HG02588 (cell line): Measurements from ENCODE around the gene CCDC28B.

Source experiments
- ATAC-seq: cut with Tn5 transposase; IDR thresholded peaks from one replicate; pipeline ENCODE4 v1.9.1; 2021; ENCODE audit warnings: mild to moderate bottlenecking, moderate library complexity; ENCODE audit not compliant: unreplicated experiment

The CCDC28B gene

DNA sequence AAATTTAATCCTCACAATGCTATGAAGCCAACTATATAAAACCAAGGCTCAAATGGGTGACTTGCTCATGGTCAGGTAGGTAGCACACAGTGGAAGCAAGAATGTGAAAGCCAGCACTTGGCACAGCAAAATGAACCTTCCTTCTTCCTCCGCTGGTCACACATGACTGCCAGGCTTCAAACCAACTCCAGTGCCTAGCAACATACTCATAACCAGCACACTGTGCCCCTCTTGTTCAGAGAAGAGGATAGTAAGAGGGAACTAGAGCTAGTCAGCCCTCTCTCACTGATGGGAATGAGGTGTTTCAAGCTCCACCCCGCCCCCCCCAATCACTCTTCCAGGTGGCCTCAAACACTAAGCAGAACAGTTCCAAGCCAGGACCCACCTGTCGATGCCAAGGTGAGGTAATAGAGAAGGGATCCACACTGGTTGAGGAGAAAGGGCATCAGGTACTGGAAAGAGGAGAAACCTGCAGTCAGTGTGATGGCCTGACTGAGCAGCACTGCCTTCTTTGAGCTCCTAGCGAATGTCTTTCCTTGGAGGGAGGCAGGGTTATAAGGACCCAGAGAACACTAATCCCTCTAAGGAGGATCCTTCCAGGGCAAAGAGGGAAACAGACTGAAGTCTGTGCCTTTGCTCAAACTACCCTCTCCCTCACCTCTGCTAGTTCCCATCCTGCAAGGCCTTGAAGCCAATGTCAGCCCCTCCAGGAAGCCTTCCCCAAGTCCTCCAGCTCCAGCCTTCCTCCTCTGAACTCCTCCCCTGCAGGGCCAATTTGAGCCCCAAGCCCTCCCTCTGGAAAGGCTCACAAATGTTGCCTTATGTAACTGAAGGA is 20.6 kb downstream of the CCDC28B start:
- no peak for ATAC-seq

DNA sequence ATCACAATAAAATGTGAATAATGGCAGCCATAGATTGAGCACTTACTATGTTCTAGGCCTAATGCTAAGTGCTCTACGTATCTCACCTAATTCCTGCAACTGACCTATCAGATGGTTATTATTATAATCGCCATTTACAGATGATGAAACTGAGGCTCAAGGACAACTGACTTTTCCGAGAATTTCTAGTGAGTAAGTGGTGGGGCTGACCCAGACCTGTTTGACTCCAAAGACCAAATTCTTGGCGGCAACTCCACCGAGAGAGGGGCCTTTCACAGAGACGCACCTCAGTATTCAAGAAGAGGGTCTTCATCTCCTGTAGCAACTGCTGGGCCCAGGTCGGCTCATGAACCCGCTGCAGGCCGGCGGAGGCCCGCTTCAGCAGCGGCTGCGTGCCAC is 21.2 kb downstream of the CCDC28B start:
- no peak for ATAC-seq

DNA sequence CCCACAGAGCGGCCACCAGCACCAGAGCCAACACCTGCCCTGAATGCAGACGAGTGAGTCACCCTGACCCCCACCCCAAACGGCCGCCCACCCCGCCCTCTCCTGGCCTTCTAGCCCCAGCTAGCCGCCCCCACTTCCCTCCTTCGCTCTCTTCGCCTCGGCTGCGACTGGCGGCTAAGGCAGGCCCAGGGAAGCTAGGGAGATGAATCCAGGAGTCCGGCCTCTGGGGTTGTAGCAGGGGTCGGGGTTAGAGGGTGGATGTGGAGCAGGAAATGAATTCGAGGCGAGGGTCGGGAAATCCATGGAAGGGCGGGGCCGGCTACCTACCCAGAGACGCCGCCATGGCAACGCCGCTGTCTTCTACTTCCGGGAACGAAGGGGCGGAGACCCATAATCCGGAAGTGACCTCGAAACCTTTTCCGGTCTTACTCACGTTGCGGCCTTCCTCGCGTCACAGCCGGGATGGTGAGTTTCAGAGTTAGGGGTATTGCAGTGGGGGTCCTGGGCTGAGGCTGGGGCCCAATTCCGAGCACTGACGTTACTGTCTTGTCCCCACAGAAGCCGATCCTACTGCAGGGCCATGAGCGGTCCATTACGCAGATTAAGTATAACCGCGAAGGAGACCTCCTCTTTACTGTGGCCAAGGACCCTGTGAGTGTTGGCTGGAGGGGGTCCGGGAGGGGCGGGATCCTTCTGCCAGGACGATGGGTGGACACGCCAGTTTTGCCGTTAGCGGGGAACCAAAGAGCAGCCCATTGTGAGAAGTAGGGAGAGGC is 21.8 kb downstream of the CCDC28B start, which contains the start of the genes EIF3I and TMEM234:
EIF3I (plus strand) TSS at position 428 of the 776 bp plus-strand sequence; CDS start at position 463, 35 bp downstream.
TMEM234 (minus strand) TSS at position 374 of the 776 bp plus-strand sequence; CDS start at position 343, 31 bp downstream.
- ATAC-seq = peak; percentile 84

DNA sequence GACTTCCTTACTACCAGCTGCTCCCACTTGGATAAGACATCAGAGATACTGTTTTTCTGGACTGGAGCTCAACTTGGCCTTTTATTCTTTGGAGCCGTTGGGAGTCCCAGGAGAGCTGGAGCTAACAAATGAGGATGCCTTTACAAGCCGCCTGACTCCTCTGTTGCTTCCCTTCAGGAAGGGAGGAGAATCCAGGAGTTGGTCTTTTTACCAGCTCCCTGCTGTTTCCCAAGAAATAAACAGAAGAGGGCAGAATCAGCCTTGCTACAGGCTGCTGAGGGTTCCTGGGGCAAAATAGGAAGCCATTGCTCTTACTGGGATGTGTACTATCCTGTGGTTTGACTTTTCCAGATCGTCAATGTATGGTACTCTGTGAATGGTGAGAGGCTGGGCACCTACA is 23.3 kb downstream of the CCDC28B start:
- ATAC-seq = no peak

DNA sequence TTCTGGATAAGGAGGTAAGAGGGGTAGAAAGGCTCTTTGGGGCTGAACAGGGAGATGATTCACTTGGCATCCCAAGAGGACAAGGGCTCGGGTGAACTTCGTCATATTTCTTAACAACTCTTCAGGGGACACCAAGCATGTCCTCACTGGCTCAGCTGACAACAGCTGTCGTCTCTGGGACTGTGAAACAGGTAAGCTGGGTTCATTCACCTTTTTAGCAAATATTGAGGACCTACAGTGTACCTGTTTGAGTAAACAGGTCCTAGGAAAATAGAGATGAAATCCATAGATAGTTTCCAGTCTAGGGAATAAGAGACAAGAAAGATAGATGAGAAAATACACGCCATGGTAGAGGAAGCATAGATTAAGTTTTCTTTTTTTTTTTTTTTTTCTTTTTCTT is 23.9 kb downstream of the CCDC28B start:
- no peak for ATAC-seq

DNA sequence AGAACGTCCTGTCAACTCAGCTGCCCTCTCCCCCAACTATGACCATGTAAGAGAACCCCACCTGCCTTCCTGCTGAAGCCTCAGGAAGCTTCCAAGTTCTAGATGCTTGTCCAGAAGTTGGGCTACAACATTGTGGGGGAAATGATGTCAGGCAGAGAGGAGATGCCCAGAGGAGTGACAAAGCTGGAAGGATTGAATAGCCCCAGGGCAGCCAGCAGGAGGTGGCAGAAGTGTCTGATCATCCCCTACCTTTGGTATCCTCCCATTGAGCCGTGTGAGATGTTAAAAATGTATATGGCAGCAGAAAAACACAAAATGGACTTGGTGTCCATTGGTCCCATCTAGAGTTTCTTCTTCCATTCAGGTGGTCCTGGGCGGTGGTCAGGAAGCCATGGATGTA is 28.4 kb downstream of the CCDC28B start:
- no peak for ATAC-seq

- ATAC-seq = no peak
Observed at GRCh38 chr1:32231843-32232432, 31.5 kb downstream of the CCDC28B start.

DNA sequence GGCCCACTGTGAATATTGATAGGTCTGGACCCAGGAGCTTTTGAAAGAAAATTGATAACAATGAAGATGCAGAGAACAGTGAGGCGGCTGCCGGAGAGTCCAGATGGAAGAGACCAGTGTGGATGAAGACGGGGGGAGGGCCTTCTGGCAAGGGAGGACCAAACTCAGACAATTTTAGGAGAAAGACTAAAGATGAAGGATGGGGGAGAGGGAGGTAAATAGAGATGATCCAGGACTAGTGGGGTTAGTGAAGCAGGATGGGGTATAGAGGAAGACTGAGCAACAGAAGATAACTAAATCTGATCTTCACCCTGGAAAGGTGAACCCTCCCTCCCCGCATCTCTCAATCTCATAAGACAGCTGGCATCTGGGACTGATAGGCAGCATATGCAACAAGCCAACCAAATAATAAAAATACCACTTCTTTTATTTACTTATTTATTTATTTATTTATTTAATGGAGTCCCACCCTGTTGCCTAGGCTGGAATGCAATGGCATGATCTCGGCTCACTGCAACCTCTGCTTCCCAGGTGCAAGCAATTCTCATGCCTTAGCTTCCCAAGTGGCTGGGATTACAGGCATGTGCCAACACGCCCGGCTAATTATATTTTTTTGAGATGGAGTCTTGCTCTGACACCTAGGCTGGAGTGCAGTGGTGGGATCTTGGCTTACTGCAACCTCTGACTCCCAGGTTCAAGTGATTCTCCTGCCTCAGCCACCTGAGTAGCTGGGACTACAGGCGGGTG is 32.3 kb downstream of the CCDC28B start:
- ATAC-seq = no peak

GRCh38 chr1:32234792-32235191 is 34.4 kb downstream of the CCDC28B start:
- ATAC-seq = no peak

DNA sequence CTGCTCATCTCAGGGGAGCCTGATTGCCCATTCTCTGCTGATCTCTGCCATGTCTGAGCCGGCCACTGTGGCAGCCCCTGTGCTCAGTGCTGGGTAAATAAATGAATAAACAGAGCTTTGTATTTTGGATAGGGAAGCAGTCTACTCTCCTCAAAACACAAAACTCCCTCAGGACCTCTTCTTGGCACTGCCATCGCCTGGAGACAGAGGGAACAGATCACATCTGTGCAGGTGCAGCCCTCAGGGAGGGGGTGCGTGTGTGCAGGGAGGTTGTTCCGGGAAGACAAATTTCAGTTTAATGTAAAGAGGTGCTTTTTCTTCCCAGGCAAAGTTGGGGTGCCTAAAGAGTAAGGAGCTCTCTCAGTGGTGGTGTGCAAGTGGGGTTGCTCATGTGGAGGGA is 38.9 kb downstream of the CCDC28B start:
- no peak for ATAC-seq

- no peak for ATAC-seq
Observed at GRCh38 chr1:32239790-32240139, 39.4 kb downstream of the CCDC28B start.

DNA sequence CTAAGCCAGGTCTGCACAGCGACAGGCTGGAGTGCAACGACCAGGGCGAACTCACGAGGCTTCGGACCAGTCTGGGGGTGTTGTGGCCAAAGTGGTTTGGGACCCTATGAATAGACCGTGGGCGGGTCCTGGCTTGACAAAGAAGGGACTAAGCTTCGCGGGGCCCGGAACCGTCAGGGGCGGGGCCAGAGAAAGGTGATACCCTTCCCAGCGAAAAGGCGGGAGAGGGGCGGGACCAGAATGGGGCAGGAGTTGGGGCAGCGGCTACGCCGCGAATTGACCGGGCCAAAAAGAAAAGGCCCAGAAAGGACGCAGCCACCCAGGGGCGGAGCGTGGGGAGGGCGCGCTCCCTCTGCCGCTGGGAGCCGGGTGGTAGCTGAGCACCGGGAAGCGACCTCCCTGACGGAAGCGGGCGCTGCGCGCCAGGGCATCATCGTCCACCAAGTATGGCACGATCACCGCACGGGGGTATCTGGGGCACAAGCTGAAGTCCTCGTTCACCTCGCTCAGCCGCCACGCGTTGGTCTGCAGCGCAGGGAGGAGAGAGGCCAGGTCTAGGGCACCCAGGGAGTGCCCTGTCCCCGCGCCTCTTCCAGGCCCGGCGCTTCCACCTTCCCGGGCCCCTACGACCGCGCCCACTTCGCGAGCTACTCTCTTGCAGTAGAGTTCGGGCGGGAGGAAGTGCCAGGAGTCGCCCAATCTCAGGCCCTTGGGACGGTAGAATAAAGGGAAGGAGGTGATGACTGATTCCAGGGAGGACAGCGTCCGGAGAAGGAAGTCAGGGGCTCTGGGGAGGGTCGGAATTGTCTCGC is 40.0 kb downstream of the CCDC28B start:
- peak; percentile 29 for ATAC-seq

DNA sequence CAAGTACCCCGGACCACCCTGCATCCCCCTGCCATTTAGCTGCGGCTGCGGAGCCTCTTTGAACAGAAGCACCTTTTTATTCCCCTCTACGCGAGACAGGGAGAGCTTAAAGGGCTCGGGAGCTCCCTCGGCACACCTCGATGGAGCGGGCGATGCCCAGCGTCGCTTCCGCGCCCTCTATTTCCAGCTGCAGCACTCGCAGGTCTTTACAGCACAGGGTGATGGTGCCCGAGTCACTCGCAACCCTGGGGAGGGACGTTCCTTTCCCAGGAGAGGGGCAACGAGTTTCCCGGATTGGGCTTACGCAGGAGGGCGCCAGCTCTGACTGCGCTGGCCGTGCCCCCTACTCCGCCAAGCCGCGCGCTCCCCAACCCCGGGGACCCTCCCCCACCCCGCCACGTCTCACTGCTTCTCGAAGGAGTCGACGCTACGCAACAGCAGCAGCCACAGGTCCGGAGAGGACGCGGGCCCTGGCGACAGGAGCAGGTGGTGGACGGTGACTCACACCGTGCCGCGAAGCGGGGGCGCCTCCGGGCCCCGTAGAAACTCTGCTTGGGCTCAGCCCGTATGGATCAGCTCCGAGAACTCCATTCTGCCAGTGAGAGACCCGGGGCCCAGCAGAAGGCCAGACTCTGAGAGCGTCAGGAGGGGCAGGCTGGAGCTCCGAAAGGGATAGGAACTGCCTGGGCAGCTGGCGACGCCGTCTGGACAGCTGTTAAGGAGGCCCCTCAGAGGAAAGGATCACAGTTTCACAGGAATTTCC is 40.8 kb downstream of the CCDC28B start:
- ATAC-seq = peak; percentile 45

GRCh38 chr1:32242341-32242851 is 42.0 kb downstream of the CCDC28B start:
- no peak for ATAC-seq

GRCh38 chr1:32246888-32247273 is 46.5 kb downstream of the CCDC28B start, which contains the start of gene FAM167B:
Gene FAM167B (plus strand): TSS chr1:32247222. CDS start chr1:32247422, 200 bp downstream.
- ATAC-seq = no peak

GRCh38 chr1:32247452-32247851 is 47.1 kb downstream of the CCDC28B start:
- no peak for ATAC-seq

DNA sequence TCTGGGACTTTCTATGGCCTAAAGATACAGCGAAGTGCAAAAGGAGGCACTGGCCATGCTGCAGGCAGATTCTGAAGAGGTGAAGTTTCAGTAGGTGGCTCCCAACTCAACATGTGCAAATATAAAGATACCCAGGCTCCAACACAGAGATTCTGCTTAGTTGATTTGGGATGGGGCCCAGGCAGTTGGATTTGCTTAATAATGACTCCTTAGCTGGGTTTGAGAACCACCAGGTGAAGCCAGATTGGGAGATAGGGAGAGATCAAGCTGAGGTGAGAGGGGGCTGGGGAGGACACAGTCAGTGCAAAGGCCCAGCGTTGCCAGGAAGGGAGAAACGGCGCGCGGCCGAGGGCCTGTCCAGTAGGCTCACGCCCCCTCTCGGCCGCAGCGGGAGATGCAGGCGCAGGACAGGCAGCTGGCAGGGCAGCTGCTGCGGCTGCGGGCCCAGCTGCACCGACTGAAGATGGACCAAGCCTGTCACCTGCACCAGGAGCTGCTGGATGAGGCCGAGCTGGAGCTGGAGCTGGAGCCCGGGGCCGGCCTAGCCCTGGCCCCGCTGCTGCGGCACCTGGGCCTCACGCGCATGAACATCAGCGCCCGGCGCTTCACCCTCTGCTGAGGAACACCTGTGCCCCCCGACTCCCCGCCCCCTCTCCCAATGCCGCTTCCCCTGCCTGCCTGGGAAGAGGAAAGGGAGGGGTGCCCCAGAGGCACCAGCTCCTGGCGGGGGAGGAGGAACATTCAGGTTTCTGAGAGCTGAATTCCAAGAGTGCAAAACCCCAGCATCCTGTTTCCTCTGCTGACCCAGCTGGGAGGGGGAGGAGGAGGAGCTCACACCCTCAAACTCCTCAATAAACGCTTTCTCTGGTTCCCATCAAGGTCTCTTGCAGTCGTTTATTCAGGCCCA is 47.8 kb downstream of the CCDC28B start:
- ATAC-seq = no peak
